ENCODE results near the gene DLGAP1.

Gene DLGAP1

GRCh38 chr18:3970929-3971328, 484.2 kb downstream of the DLGAP1 start:
- Histone ChIP-seq H3K4me1 (ENCODE audit: control insufficient read depth, low read depth, low read length) (peaks cover 8% of the 10 kb centered on the region), H3K27me3 (ENCODE audit: insufficient read depth, low read length, poor library complexity) (no peaks in the 10 kb centered on the region), H2AK5ac (ENCODE audit: low read length) (no peak overlapping the region), H3K56ac (ENCODE audit: low read length) (no peak overlapping the region), H4K8ac (ENCODE audit: low read depth, low read length) (no peak overlapping the region), H3K4me3 (ENCODE audit: low read length) (no peak overlapping the region), H2BK15ac (replicated peaks; ENCODE audit: low read depth) (no peak overlapping the region), H3K9ac (ENCODE audit: low read length) (no peak overlapping the region), H3K27ac (ENCODE audit: low read depth, low read length) (no peak overlapping the region), H2BK120ac (ENCODE audit: low read depth, low read length) (no peak overlapping the region), H3K79me2 (ENCODE audit: control insufficient read depth, insufficient read depth, low read length) (no peaks in the 10 kb centered on the region), H3K18ac (ENCODE audit: low read length) (no peak overlapping the region), H3K36me3 (ENCODE audit: control insufficient read depth, insufficient read depth, low read length) (no peaks in the 10 kb centered on the region), H3K79me1 (ENCODE audit: low read length) (no peaks in the 10 kb centered on the region), H2BK5ac (ENCODE audit: low read length) (no peak overlapping the region), H3K23ac (ENCODE audit: low read length) (no peak overlapping the region), H3K4ac (ENCODE audit: low read depth, low read length) (no peak overlapping the region), H4K5ac (ENCODE audit: low read length) (no peak overlapping the region), H3K4me2 (ENCODE audit: low read length) (no peak overlapping the region)
- no CpG with 5 or more reads among the region's 2 CpGs for whole genome bisulfite sequencing (ENCODE audit: extremely low coverage, insufficient coverage, low lambda C conversion rate)
- DNase-seq = peak; percentile 51

GRCh38 chr18:3967359-3968180, 487.5 kb downstream of the DLGAP1 start:
- Histone ChIP-seq H4K5ac (ENCODE audit: low read length) (no peak overlapping the region), H2BK15ac (replicated peaks; ENCODE audit: low read depth) (no peak overlapping the region), H3K4me1 (ENCODE audit: control insufficient read depth, low read depth, low read length) (peaks cover 8% of the 10 kb centered on the region), H3K79me1 (ENCODE audit: low read length) (no peaks in the 10 kb centered on the region), H3K27me3 (ENCODE audit: insufficient read depth, low read length, poor library complexity) (no peaks in the 10 kb centered on the region), H3K4me3 (ENCODE audit: low read length) (no peak overlapping the region), H4K8ac (ENCODE audit: low read depth, low read length) (no peak overlapping the region), H3K79me2 (ENCODE audit: control insufficient read depth, insufficient read depth, low read length) (no peaks in the 10 kb centered on the region), H3K18ac (ENCODE audit: low read length) (no peak overlapping the region), H3K23ac (ENCODE audit: low read length) (no peak overlapping the region), H3K4me2 (ENCODE audit: low read length) (no peak overlapping the region), H3K36me3 (ENCODE audit: control insufficient read depth, insufficient read depth, low read length) (no peaks in the 10 kb centered on the region), H2AK5ac (ENCODE audit: low read length) (no peak overlapping the region), H3K27ac (ENCODE audit: low read depth, low read length) (no peak overlapping the region), H3K9ac (ENCODE audit: low read length) (no peak overlapping the region), H3K4ac (ENCODE audit: low read depth, low read length) (no peak overlapping the region), H3K56ac (ENCODE audit: low read length) (no peak overlapping the region), H2BK120ac (ENCODE audit: low read depth, low read length) (no peak overlapping the region), H2BK5ac (ENCODE audit: low read length) (no peak overlapping the region)
- WGBS (ENCODE audit: extremely low coverage, insufficient coverage, low lambda C conversion rate) = no CpG with 5 or more reads among the region's 4 CpGs
- peak; percentile 49 for DNase-seq

DNA sequence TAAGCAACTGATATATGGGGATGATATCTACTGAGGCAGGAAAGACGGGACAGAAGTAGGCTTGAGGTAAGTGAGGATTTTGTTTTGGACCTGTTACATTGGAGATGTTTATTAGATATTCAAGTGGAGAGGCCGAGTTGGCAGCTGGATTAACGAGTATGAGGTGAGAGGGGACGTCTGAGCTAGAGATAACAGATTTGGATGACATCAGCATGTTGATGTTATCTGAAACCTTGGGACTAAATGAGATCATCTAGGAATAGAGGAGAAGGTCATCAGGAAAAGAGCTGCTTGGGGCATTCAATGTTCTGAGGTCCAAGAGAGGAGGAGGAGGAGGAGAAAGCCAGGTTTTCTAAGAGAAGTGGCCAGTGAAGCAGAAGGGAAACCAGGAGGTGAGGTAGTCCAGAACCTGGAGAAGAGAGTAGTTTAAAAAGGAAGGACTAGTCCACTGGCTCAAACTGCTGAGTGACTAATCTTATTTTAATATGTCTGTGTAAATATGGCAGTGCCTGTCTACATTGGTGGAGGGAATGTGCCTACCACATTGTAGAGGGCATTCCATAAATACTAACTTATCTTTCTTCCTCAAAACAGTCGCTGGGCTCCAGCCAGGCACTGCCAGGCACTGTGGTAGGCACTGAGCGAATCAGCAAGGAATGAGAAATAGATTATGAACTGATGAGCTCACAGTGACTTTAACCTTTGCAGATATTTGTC, 488.3 kb downstream of the DLGAP1 start:
- peak; percentile 76 for DNase-seq
- no CpG with 5 or more reads among the region's 6 CpGs for WGBS (ENCODE audit: extremely low coverage, insufficient coverage, low lambda C conversion rate)
- no peak overlapping the region for H3K9ac ChIP-seq (ENCODE audit: low read length)

DNA sequence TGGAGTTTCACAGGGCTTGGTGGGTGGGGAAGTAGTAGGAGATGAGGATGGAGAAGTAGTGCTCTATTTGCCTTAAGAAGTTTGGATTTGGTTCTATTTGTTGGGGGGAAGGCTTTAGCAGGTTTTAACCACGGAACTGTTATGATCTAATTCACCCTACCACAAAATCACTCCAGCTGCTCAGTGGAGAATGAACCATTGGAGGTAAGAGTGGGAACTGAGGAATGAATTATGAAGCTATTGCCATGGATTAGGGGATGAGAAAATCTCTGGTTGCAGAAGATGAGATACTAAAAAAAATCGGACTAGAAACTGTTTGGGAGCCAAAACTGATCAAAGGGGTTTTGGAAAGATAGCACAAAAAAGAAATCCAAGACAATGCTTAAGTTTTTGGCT, 488.9 kb downstream of the DLGAP1 start:
- H3K36me3 ChIP-seq (ENCODE audit: control insufficient read depth, insufficient read depth, low read length) = no peaks in the 10 kb centered on the region
- no peaks in the 10 kb centered on the region for H3K79me2 ChIP-seq (ENCODE audit: control insufficient read depth, insufficient read depth, low read length)
- H3K4me2 ChIP-seq (ENCODE audit: low read length) = no peak overlapping the region
- no peaks in the 10 kb centered on the region for H3K79me1 ChIP-seq (ENCODE audit: low read length)
- H2AK5ac ChIP-seq (ENCODE audit: low read length) = no peak overlapping the region
- H3K27me3 ChIP-seq (ENCODE audit: insufficient read depth, low read length, poor library complexity) = no peaks in the 10 kb centered on the region
- H2BK5ac ChIP-seq (ENCODE audit: low read length) = no peak overlapping the region
- H3K4ac ChIP-seq (ENCODE audit: low read depth, low read length) = no peak overlapping the region
- H3K27ac ChIP-seq (ENCODE audit: low read depth, low read length) = no peak overlapping the region
- H3K9ac ChIP-seq (ENCODE audit: low read length) = no peak overlapping the region
- H3K18ac ChIP-seq (ENCODE audit: low read length) = no peak overlapping the region
- no peak overlapping the region for H4K5ac ChIP-seq (ENCODE audit: low read length)
- no CpG with 5 or more reads among the region's 2 CpGs for WGBS (ENCODE audit: extremely low coverage, insufficient coverage, low lambda C conversion rate)
- H3K56ac ChIP-seq (ENCODE audit: low read length) = no peak overlapping the region
- peaks cover 8% of the 10 kb centered on the region for H3K4me1 ChIP-seq (ENCODE audit: control insufficient read depth, low read depth, low read length)
- no peak for DNase-seq
- H3K23ac ChIP-seq (ENCODE audit: low read length) = no peak overlapping the region
- no peak overlapping the region for H3K4me3 ChIP-seq (ENCODE audit: low read length)
- H2BK15ac ChIP-seq (replicated peaks; ENCODE audit: low read depth) = no peak overlapping the region
- no peak overlapping the region for H2BK120ac ChIP-seq (ENCODE audit: low read depth, low read length)
- no peak overlapping the region for H4K8ac ChIP-seq (ENCODE audit: low read depth, low read length)

More for the DNA sequence above, 488.3 kb downstream of the DLGAP1 start:
- Histone ChIP-seq H2BK5ac (ENCODE audit: low read length) (no peak overlapping the region), H4K5ac (ENCODE audit: low read length) (no peak overlapping the region), H3K18ac (ENCODE audit: low read length) (no peak overlapping the region), H4K8ac (ENCODE audit: low read depth, low read length) (no peak overlapping the region), H3K79me1 (ENCODE audit: low read length) (no peaks in the 10 kb centered on the region), H3K27me3 (ENCODE audit: insufficient read depth, low read length, poor library complexity) (no peaks in the 10 kb centered on the region), H2BK15ac (replicated peaks; ENCODE audit: low read depth) (no peak overlapping the region), H3K27ac (ENCODE audit: low read depth, low read length) (no peak overlapping the region), H3K79me2 (ENCODE audit: control insufficient read depth, insufficient read depth, low read length) (no peaks in the 10 kb centered on the region), H3K4me2 (ENCODE audit: low read length) (no peak overlapping the region), H3K23ac (ENCODE audit: low read length) (no peak overlapping the region), H2AK5ac (ENCODE audit: low read length) (no peak overlapping the region), H3K4me1 (ENCODE audit: control insufficient read depth, low read depth, low read length) (peaks cover 8% of the 10 kb centered on the region), H3K4me3 (ENCODE audit: low read length) (no peak overlapping the region), H3K56ac (ENCODE audit: low read length) (no peak overlapping the region), H2BK120ac (ENCODE audit: low read depth, low read length) (no peak overlapping the region), H3K36me3 (ENCODE audit: control insufficient read depth, insufficient read depth, low read length) (no peaks in the 10 kb centered on the region), H3K4ac (ENCODE audit: low read depth, low read length) (no peak overlapping the region)

DNA sequence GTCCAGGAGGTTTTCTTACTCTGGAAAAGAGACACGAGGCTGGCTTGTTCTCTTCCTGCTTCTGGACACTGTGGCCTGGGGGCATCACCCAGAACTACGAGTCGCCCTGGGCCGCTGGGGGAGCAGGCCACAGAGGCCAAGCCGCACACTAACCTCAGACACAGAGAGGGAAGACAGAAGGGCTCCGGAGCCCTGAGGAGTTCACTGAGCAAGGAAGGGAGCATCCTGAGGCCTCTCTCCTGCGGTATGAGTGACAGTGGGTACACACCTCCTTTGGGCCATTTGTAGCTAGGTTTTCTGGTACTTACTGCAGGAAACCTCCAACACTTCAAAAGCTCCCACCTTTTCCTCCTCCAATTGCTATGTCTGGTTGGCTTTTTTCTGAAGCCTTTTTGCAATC, 494.1 kb downstream of the DLGAP1 start:
- no peak overlapping the region for H3K27ac ChIP-seq (ENCODE audit: low read depth, low read length)

More for the DNA sequence above, 494.1 kb downstream of the DLGAP1 start:
- Histone ChIP-seq H4K5ac (ENCODE audit: low read length) (no peak overlapping the region), H4K8ac (ENCODE audit: low read depth, low read length) (no peak overlapping the region), H2BK5ac (ENCODE audit: low read length) (no peak overlapping the region), H3K27me3 (ENCODE audit: insufficient read depth, low read length, poor library complexity) (no peaks in the 10 kb centered on the region), H3K56ac (ENCODE audit: low read length) (no peak overlapping the region), H2BK120ac (ENCODE audit: low read depth, low read length) (no peak overlapping the region), H3K4ac (ENCODE audit: low read depth, low read length) (no peak overlapping the region), H3K23ac (ENCODE audit: low read length) (no peak overlapping the region), H3K79me2 (ENCODE audit: control insufficient read depth, insufficient read depth, low read length) (no peaks in the 10 kb centered on the region), H3K18ac (ENCODE audit: low read length) (no peak overlapping the region), H3K4me2 (ENCODE audit: low read length) (no peak overlapping the region), H2BK15ac (replicated peaks; ENCODE audit: low read depth) (no peak overlapping the region), H3K4me3 (ENCODE audit: low read length) (no peak overlapping the region), H3K36me3 (ENCODE audit: control insufficient read depth, insufficient read depth, low read length) (no peaks in the 10 kb centered on the region), H2AK5ac (ENCODE audit: low read length) (no peak overlapping the region), H3K9ac (ENCODE audit: low read length) (no peak overlapping the region), H3K79me1 (ENCODE audit: low read length) (no peaks in the 10 kb centered on the region), H3K4me1 (ENCODE audit: control insufficient read depth, low read depth, low read length) (no peaks in the 10 kb centered on the region)
- no peak for DNase-seq
- WGBS (ENCODE audit: extremely low coverage, insufficient coverage, low lambda C conversion rate) = no CpG with 5 or more reads among the region's 7 CpGs
